ENCODE data around the gene CBX1.
"Not testable (repeated sequence)": the region's sequence is repeated elsewhere in the genome, so short reads cannot be mapped to it uniquely, and the experiment has no call there.

The CBX1 gene

GRCh38 chr17:48122665-48123045, 21.4 kb upstream of the CBX1 start:
- DNase-seq = no peak

- DNase-seq = no peak
These were observed 20.8 kb upstream of the CBX1 start for GRCh38 chr17:48121923-48122664.

DNA sequence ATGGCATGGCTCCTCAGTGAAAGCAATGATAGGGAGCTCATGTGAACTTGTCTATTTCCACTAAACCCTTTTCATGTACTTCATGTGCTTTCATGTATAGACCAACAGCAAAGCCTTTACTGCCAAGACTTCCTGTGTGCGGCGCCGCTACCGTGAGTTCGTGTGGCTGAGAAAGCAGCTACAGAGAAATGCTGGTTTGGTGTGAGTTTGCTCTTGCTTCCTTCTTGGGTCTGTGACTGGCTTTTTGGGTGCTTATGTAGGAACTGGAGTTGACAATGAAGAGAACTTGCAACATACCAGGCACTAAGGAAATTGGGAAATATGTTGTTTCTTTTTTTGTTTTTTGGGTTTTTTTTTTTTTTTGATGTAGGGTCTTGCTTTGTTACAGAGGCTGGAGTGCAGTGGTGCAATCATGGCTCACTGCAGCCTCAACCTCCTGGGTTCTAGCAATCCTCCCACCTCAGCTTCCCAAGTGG, 12.0 kb upstream of the CBX1 start:
- DNase-seq = no peak

- DNase-seq = no peak
These were observed 10.6 kb upstream of the CBX1 start for GRCh38 chr17:48111937-48112241.

DNA sequence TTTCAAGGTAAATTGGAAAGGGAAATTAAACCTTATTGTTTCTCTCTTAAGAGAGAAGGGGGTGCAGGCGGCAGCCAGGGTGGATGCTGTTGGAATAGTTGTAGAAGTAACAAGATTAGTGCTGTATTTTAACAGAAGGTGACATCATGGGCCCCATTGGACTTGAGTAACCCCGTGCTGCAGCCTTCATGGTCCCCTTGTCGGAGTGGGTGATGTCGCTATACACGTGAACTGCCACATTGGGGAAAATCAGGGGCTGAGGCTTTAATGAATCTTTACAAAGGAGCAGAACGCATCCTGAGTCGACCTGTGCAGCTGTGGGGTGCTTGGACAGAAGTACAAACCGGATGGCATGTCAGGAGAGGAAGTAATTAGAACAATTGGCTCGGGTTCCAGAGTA, 9.5 kb upstream of the CBX1 start:
- DNase-seq = no peak

- peak; percentile 97 for DNase-seq
These were observed 6.1 kb upstream of the CBX1 start, which contains the start of gene SNX11 for GRCh38 chr17:48107137-48108055. Gene SNX11, plus strand, starts transcription at chr17:48107766. Its CDS starts 4,278 bp downstream, at chr17:48112044.

DNA sequence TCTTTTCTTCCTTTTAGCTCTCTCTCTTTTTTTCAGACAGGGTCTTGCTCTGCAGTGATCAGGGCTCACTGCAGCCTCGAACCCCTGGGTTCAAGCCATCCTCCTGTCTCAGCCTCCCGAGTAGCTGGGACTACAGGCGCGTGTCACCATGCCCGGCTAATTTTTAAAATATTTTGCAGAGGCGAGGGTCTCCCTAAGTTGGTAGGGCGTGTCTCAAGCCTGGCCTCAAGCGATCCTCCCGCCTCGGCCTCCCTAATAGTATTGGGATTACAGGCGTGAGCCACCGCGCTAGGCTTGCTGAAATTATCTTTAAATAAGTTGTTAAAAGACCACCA, 5.5 kb upstream of the CBX1 start:
- DNase-seq = no peak

DNA sequence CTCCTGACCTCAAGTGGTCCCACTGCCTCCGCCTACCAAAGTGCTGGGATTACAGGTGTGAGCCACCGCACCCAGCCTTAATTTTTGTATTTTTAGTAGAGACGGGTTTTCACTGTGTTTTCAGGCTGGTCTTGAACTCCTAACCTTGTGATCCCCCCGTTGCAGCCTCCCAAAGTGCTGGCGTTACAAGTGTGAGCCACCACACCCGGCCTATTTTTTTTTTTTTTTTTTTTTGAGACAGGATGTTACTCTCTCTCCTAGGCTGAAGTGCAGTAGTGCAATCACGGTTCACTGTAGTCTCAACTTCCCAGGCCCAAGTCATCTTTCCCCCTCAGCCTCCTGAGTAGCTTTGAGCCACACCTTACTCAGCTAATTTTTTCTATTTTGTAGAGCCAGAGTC, 3.2 kb upstream of the CBX1 start:
- no peak for DNase-seq

GRCh38 chr17:48102798-48103715, 1.8 kb upstream of the CBX1 start:
- DNase-seq = no peak

GRCh38 chr17:48102043-48102750, 919 bp upstream of the CBX1 start:
- DNase-seq = no peak

- peak; percentile 75 for DNase-seq
These were observed 677 bp downstream of the CBX1 start for GRCh38 chr17:48100591-48101011.

DNA sequence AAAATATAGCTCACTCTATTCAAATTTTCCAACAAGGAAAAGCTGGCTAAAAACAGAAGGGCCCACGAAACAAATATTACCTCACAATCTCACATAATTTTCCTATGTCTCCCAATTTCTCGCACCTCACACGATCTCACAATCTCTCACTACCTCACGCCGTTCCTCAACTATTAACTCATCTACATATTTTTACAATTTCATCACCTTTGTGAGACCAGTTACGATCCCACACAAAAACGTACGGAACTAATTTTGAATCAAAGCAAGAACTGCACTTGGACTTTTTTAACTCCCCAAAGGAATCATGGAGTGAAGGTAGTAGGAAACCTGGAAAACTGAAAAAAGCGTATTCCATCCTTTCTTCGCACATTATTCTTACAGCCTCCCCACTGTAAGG, 1.1 kb downstream of the CBX1 start:
- no peak for DNase-seq

DNA sequence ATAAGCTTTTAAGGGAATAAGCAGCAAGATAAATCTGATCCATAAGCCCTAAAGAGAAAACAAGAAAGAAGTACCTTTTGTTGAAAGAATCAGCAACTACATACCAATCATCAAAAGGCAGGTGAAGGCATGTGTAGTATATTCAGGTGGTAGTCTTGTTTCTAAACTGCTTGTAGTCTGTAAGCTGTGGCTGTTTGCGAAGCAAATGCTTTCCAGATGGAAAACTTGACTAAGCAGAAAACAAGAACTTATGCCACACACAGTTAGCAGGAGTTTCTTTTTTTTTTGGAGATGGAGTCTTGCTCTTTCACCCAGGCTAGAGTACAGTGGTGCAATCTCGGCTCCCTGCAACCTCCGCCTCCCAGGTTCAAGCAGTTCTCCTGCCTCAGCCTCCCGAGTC, 5.7 kb downstream of the CBX1 start:
- no peak for DNase-seq

- DNase-seq = no peak
These were observed 7.8 kb downstream of the CBX1 start for GRCh38 chr17:48093341-48094045.

GRCh38 chr17:48084932-48085331, 16.3 kb downstream of the CBX1 start:
- DNase-seq = no peak

DNA sequence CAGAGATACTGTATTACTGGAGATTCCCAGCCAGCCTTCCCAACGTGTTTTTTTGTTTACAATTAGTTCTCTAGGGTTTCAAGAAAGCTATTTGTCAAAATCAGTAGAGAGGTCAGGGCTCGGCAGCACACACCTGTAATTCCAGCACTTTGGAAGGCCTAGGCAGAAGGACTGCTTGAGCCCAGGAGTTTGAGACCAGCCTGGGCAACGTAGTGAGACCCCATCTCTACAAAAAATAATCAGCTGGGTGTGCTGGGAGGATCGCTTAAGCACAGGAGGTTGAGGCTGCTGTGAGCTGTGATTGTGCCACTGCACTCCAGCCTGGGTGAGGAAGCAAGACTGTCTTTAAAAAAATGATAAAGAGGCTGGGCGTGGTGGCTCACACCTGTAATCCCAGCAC, 19.4 kb downstream of the CBX1 start:
- DNase-seq = no peak

GRCh38 chr17:48077152-48077551, 24.1 kb downstream of the CBX1 start:
- not testable (repeated sequence) for DNase-seq

DNA sequence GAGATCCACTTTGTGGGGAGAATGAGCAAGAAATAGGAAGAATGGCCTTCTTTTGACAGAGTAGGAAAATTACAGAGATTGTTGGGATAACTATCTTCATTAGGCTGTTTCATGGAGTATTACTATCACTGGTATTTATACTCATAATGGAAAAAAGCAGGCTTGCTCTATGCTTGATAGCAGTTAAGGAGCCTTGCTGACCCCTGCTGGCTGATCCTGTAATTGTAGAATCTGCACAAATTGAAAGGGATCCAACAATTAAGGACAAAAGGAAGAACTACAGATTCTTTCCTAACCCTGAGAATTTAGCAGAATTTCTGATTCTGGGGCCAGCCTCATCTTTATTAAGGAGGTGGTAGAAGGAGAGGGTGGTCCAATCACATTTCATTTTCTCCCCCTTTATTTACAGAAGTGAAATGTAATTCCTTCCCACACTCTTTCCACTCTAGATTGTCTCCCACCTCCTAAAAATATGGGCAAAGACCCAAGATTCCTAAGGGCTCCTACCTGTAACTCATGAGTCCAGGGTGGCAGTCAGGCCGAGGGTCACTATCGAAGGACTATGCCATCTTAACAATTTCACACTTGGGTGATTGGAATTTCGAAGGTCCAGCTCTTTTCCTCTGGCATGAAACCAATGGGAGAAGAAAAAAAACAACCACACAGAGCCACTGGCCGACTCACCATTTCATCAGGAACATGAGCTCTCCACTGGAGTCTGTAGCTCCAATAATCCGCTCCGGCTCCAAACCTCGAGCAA, 26.8 kb downstream of the CBX1 start:
- DNase-seq = peak; percentile 63

DNA sequence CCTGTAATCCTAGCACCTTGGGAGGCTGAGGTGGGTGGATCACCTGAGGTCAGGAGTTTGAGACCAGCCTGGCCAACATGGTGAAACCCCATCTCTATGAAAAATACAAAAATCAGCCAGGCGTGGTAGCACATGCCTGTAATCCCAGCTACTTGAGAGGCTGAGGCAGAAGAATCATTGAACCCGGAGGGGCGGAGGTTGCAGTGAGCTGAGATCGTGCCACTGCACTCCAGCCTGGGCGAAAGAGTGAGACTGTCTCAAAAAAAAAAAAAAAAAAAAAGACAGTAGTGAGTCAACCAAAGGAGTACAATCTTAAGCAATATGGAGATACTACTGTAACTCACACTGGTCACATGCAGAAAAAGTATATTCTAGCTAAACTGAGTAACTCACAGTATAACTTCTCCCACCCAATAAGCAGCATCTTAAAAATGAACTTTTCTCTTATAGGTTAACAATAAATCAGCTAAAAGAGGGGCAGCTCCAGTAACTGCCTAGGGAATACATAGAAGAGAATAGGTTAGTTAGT, 27.6 kb downstream of the CBX1 start:
- not testable (repeated sequence) for DNase-seq

GRCh38 chr17:48072811-48073210, 28.5 kb downstream of the CBX1 start:
- not testable (repeated sequence) for DNase-seq

DNA sequence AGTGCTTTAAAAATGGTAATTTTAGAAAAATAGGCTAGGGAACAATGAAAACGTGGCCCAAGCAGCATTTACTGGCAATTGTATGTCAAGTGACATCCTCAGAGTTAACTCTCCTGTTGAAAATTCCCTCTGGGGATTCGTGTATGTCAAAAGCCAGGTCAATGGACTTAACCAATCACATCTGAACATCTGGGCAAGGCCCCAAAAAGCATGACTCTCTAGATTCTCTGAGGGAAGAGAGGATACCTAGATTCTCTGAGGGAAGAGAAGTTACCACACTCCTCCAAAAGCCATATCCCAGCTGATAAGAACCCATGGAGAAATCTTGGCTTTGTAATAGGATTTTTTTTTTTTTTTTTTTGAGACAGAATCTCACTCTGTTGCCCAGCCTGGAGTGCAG, 29.6 kb downstream of the CBX1 start:
- no peak for DNase-seq

Data from NCI-H774 (cell line).